GM21723 (cell line): ENCODE data around the gene UNC13B.

Experiments used
- ATAC-seq: cut with Tn5 transposase; IDR thresholded peaks from one replicate; pipeline ENCODE4 v1.9.1; 2021; ENCODE audit warnings: mild to moderate bottlenecking, moderate library complexity; ENCODE audit not compliant: unreplicated experiment

Gene UNC13B

GRCh38 chr9:35272989-35273388 lies 111.2 kb downstream of the UNC13B start:
- ATAC-seq, result no peak

DNA sequence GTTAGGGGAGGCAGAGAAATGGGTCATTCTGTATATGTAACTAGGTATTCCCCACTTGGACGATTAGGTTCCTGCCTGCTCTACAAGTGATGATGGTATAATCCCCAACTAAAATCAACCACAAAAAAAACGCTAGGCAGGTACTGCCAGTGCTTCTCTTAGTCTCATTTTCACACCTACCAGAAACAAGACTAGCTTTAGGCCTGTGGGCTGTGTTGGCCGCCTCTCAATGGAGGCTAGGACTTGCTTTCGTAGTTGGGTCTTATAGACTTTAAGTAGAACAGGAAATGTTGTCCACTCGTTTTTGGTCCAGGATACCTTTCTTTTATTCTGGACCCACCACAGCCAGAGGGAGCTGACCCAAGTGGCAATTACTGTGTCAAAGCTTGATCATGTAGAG lies 111.8 kb downstream of the UNC13B start:
- no peak for ATAC-seq

DNA sequence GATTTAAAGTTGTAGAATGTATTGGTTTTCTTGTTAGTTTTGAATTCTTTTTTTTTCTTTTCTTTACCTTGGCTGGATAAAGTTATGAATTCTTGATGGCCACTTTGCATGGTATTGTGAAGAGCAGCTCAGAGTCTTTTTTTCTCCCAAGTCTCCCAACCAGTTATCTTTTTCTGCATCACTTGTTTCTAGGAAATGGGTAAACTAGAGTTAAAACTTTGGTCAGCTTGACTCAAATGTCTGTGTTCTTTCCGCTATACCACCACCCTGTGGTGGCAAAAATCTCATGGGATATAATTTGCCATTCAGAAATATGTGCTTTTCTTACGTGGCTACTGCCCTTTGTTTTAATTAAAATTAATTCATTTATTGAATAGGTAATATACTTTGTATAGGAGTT lies 113.2 kb downstream of the UNC13B start:
- no peak for ATAC-seq

- no peak for ATAC-seq
Observed at GRCh38 chr9:35277171-35277520, 115.3 kb downstream of the UNC13B start.

DNA sequence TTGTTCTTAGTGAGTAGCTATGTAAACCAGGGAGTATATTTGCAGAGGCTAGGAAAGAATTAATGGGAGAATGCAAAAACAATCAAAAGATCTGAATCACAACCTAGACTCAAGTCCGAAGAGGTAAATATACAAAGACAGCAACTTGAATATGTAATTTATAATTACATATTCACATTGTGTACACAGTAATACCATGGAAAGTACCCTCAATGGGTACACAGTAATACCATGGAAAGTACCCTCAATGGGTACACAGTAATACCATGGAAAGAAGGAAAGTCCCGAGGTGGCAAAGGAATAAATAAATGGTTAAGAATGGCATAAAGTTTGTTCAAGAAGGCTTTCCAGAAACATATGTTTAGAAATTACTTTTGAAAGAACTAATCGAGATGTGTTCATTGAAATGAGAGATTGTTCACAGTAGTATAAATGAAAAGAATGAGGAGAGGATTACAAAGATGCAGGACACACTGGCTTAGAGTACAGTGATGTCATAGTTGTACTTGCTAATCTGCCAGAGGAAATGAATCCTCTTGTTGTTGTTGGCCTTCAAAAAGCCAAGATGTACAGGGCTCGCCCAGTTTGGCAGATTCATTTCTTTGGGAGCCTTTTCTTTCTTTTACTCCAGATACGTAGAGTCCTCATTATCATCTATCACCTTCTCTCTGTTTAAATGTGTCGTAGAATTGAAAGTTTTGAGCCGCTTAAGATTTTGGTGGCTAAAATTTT lies 116.0 kb downstream of the UNC13B start:
- no peak for ATAC-seq

DNA sequence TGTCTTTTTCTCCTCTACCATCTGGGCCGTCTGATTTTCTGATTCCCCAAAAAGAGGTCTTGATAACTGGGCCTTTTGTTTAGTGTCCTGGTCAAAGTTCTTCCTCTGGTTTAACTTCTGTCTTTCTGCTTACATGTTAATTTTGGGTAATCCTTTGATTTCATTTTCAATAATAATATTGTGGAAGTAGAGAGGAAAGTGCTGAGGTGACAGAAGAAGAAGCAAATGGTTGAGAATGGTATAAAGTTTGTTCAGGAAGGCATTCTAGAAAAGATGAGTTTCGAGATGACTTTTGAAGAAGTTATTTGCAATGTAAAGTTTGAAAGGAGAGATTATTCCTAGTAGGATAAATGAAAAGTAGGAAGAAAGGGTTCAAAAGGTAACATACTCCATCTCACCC lies 118.1 kb downstream of the UNC13B start:
- no peak for ATAC-seq

GRCh38 chr9:35280399-35280798 lies 118.6 kb downstream of the UNC13B start:
- ATAC-seq, result no peak

DNA sequence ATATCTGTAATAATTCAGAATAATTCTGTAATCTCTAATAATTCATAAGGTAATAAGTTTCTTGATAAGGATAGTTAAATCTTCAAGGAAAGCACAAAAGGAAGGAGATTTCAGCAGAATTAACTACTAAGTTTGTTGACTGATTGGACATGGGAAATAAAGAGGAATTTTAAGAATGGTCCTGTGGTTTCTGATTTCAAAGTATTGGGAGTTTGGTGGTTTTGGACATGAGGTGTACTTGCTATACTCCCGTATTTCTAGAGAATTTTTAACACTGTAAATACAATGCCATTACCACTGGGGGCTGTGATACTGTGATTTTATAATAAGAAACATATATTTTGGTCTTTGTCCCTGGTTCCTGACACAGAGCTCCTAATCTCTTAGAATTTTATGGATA lies 123.9 kb downstream of the UNC13B start:
- no peak for ATAC-seq

DNA sequence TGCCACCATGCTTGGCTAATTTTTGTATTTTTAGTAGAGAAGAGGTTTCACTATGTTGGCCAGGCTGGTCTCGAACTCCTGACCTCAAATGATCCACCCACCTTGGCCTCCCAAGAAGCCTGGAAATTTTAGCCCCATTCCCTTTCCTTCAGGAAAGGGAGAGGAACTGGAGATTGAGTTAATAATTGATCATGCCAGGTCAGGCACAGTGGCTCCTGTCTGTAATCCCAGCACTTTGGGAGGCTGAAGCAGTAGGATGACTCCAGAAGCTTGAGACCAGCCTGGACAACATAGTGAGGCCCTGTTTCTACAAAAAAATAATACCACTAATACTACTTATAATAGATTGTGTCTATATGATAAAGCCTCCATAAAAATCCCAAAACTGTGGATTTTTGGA lies 124.6 kb downstream of the UNC13B start:
- ATAC-seq, result no peak

DNA sequence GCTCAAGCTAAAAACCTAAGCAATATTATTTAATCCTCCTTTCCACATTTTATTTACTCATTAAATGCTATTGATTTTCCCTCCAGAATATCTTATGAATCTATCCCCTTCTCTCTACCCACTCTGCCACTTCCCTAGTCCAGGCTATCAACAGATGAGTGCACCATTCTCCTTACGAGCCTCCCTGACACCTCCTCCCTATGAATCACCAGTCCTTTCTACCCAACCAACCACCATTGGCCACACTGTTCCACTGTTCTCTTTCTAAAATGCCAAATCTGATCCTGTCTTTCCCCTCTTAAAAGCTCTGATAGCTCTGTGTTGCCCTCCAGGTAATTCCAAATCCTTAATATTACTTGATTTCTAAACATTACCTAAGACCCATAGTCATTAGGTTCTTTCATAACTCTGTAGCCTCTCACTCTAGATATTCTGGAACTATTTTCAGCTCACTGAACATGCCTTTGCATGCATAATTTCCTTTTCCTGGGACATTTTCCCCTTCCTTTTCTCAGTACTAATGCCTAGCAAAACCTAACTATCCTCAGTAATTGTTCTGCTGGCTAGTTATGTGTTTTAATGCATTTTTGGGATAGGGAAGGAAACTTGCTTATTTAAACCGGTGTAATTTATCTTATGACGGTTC lies 126.3 kb downstream of the UNC13B start:
- no peak for ATAC-seq

- no peak for ATAC-seq
Observed at GRCh38 chr9:35288778-35289177, 127.0 kb downstream of the UNC13B start.

DNA sequence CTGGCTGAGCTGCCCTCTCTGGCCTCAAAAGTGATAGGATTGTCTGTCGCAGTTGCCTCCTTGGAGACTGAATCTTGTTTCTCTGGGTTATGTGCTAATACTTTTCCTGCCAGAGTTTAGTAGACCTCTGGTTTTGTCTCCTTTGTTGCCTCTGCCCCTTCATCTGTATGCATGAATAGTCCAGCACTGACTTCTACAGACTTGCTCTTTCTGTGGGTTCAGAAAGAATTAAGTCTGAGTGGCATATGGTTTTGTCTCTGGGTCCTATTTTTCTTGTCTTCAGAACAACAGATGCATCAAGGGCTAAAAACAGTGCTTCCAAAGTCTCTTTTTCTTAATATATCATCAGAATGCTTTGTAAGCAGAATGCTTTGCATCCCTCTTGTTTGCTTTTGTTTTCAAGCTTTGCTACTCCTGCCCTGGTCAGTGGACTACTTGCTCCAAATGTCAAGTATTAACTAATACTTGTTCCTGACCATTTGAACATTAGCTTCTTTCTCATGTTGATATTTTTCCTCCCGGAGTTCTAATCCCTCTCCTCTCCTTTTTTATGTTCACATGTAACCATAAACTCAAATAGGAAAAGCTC lies 131.7 kb downstream of the UNC13B start:
- ATAC-seq, result no peak

GRCh38 chr9:35294066-35294465 lies 132.3 kb downstream of the UNC13B start:
- ATAC-seq, result no peak

DNA sequence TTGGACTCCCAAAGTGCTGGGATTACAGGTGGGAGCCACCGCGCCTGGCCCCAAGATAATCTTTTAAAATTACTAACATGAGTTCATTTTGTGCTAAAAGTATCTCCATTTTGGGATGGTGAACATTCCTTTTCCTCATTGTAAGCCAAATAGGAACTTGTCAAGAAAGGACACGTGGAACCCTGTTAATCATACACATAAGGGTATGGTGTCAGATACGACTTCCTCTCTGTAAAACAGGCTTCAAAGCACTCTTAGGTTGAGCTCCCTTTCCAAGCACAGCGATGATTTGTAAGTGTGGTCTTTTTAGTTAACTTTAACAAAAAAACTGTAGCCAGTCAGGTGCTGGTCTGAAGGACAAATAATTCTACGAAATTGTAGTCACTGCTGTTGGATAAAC lies 132.7 kb downstream of the UNC13B start:
- ATAC-seq, result no peak

DNA sequence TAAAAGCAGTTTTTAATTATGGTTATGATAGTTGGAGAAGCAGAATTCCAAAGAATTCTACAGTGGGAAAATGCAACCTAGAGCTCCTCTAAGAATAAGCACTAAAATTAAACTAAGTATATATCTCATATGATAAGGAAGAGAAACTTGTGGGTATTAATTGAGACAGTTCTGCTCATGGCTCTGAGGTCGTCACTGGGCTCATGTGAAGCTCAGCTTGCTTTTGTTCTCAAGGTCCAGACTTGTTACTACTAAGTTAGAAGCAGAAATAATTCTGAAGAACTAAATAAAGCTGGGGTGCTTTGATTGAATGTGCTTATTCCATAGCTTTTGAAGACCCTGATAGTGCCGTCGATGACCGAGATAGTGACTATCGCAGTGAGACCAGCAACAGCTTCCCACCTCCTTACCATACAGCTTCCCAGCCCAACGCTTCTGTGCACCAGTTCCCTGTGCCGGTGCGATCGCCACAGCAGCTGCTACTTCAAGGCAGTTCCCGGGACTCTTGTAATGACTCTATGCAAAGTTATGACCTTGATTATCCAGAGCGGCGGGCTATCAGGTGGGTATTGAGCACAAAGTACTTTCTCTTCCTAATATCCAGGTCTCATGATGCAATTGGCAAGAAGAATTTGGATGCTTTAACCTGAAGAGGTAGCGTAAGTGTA lies 133.7 kb downstream of the UNC13B start:
- ATAC-seq, result no peak

GRCh38 chr9:35303567-35303966 lies 141.8 kb downstream of the UNC13B start:
- no peak for ATAC-seq

GRCh38 chr9:35306283-35306682 lies 144.5 kb downstream of the UNC13B start:
- no peak for ATAC-seq

- no peak for ATAC-seq
Observed at GRCh38 chr9:35308316-35308715, 146.5 kb downstream of the UNC13B start.

- ATAC-seq, result no peak
Observed at GRCh38 chr9:35311891-35312639, 150.3 kb downstream of the UNC13B start.

DNA sequence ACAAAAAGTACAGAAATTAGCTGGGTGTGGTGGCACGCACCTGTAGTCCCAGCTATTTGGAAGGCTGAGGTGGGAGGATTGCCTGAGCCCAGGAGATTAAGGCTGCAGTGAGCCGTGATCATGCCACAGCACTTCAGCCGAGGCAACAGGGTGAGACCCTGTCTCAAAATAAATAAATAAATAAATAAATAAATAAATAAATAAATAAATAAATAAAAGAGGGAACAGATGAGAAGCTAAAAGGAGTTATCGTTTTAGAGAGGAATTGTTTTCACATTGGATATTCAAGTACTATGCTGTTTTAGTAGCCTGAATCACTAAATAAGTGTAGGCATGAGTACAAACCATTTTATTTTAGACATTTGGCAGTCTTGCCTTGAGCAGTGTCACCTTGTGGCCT lies 151.7 kb downstream of the UNC13B start:
- no peak for ATAC-seq

- no peak for ATAC-seq
Observed at GRCh38 chr9:35313916-35314315, 152.1 kb downstream of the UNC13B start.
